H1 (cell line): ENCODE data around the gene SP7. TPM values are rescaled to one million over a fixed set of nuclear protein-coding genes. Genes with fewer than 3 reads are reported as not detected.

Source experiments
- GTF2F1 ChIP-seq: IDR thresholded peaks from 2 replicates; pipeline ENCODE4 v1.6.1; 2012; ENCODE audit warnings: low read depth, low read length, improper control_type of control experiment, borderline replicate concordance
- POLR2AphosphoS5 ChIP-seq: IDR thresholded peaks from 2 replicates; pipeline ENCODE4 v1.6.1; 2011; ENCODE audit warnings: low read depth, low read length
- RFX5 ChIP-seq: IDR thresholded peaks from 2 replicates; pipeline ENCODE4 v1.6.1; 2011; ENCODE audit warnings: low read depth, low read length, improper control_type of control experiment, borderline replicate concordance
- SAP30 ChIP-seq: fragments of 300-600 bp; sonication (generic); IDR thresholded peaks from 2 replicates; pipeline ENCODE4 v1.7.1; 2012; ENCODE audit warnings: low read length, moderate library complexity, mild to moderate bottlenecking, inconsistent platforms; ENCODE audit not compliant: insufficient read depth, insufficient replicate concordance
- SIN3A ChIP-seq, 2 experiments: IDR thresholded peaks in 1 of 2; conservative IDR thresholded peaks in 1 of 2; 2 replicates each; pipeline ENCODE4 v1.6.1; 2011 to 2012; ENCODE audit warnings: low read length in 2 of 2, improper control_type of control experiment in 1 of 2, low read depth in 1 of 2, mild to moderate bottlenecking in 1 of 2
- SP2 ChIP-seq: IDR thresholded peaks from 2 replicates; pipeline ENCODE4 v1.6.1; 2012; ENCODE audit warnings: mild to moderate bottlenecking, low read length, inconsistent platforms
- YY1 ChIP-seq: IDR thresholded peaks from 2 replicates; pipeline ENCODE4 v1.6.1; 2011; ENCODE audit warnings: low read depth, mild to moderate bottlenecking, low read length
- polyA plus RNA-seq, 7 experiments: library from polyadenylated mRNA; depleted of rRNA in 3 of 7; stranded (reverse) in 5 of 7; unstranded in 2 of 7; fragments of >200 nt in 5 of 7; fragments of 200-250 nt in 2 of 7; gene quantifications; 1 replicate in 5 of 7; 2 replicates in 1 of 7; 4 replicates in 1 of 7; pipeline versions ENCODE4 v1.2.1 to v1.2.3, GENCODE V29; 2011 to 2013; ENCODE audit warnings: missing spikeins in 2 of 7, mixed read lengths in 2 of 7
- total RNA-seq: library from RNA; stranded (reverse); fragmentation: NEBNext Ultra II Directional; extraction: Animal tissue kit (Norgen Biotek cat#: 25700); gene quantifications from 2 replicates; pipeline ENCODE4 v1.2.1, GENCODE V29; 2021
- TF ChIP-seq, protein P1 (sequence below): fragments of 300-600 bp; sonication (generic); IDR thresholded peaks from 2 replicates; pipeline ENCODE4 v1.7.1; 2012; ENCODE audit warnings: low read length, moderate library complexity, mild to moderate bottlenecking, inconsistent platforms; ENCODE audit not compliant: insufficient replicate concordance
- TF ChIP-seq, protein P2 (sequence below): IDR thresholded peaks from 2 replicates; pipeline ENCODE4 v1.6.1; 2012; ENCODE audit warnings: inconsistent platforms

Gene SP7
- total and polyA plus RNA-seq, 2 of the 8 experiments (the other 6 are each of a cell fraction or from before 2014, with no cell fraction given), result 0.12 to 0.13 TPM

DNA sequence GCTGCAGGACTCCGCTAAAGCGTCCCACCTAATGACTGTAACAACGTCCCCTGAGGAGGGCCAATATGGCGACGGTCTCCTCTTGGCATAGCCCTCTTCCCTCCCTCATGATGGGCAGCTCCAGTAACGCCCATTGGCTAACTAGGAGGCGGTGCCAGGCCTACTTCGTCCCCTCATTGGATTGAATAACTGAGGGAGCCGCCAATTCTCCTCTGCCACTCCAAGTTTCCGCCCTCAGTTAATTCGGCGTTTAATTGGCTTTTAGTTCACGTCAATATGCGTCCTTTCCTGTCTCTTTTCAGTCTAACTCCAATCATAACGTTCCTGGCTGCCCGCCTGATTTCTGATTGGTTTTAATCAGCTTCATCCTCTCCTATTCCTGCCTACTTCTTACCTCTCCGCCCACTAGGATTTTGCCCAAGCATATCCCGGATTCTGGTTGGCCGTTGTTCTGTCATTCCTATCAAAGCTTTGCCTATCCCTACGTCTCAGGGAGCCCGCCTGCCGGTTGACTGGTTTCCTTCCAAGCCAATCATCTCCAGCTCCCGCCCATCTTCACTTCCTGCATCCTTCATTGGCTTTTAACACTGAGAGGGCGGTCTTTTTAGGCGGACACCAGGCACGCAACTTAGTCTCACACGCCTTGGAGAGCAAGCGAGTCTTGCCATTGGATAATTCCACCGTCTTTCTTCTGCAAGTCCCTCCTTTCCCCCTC lies 43.4 kb upstream of the SP7 start (continued):
- TF ChIP-seq, protein P1, sequence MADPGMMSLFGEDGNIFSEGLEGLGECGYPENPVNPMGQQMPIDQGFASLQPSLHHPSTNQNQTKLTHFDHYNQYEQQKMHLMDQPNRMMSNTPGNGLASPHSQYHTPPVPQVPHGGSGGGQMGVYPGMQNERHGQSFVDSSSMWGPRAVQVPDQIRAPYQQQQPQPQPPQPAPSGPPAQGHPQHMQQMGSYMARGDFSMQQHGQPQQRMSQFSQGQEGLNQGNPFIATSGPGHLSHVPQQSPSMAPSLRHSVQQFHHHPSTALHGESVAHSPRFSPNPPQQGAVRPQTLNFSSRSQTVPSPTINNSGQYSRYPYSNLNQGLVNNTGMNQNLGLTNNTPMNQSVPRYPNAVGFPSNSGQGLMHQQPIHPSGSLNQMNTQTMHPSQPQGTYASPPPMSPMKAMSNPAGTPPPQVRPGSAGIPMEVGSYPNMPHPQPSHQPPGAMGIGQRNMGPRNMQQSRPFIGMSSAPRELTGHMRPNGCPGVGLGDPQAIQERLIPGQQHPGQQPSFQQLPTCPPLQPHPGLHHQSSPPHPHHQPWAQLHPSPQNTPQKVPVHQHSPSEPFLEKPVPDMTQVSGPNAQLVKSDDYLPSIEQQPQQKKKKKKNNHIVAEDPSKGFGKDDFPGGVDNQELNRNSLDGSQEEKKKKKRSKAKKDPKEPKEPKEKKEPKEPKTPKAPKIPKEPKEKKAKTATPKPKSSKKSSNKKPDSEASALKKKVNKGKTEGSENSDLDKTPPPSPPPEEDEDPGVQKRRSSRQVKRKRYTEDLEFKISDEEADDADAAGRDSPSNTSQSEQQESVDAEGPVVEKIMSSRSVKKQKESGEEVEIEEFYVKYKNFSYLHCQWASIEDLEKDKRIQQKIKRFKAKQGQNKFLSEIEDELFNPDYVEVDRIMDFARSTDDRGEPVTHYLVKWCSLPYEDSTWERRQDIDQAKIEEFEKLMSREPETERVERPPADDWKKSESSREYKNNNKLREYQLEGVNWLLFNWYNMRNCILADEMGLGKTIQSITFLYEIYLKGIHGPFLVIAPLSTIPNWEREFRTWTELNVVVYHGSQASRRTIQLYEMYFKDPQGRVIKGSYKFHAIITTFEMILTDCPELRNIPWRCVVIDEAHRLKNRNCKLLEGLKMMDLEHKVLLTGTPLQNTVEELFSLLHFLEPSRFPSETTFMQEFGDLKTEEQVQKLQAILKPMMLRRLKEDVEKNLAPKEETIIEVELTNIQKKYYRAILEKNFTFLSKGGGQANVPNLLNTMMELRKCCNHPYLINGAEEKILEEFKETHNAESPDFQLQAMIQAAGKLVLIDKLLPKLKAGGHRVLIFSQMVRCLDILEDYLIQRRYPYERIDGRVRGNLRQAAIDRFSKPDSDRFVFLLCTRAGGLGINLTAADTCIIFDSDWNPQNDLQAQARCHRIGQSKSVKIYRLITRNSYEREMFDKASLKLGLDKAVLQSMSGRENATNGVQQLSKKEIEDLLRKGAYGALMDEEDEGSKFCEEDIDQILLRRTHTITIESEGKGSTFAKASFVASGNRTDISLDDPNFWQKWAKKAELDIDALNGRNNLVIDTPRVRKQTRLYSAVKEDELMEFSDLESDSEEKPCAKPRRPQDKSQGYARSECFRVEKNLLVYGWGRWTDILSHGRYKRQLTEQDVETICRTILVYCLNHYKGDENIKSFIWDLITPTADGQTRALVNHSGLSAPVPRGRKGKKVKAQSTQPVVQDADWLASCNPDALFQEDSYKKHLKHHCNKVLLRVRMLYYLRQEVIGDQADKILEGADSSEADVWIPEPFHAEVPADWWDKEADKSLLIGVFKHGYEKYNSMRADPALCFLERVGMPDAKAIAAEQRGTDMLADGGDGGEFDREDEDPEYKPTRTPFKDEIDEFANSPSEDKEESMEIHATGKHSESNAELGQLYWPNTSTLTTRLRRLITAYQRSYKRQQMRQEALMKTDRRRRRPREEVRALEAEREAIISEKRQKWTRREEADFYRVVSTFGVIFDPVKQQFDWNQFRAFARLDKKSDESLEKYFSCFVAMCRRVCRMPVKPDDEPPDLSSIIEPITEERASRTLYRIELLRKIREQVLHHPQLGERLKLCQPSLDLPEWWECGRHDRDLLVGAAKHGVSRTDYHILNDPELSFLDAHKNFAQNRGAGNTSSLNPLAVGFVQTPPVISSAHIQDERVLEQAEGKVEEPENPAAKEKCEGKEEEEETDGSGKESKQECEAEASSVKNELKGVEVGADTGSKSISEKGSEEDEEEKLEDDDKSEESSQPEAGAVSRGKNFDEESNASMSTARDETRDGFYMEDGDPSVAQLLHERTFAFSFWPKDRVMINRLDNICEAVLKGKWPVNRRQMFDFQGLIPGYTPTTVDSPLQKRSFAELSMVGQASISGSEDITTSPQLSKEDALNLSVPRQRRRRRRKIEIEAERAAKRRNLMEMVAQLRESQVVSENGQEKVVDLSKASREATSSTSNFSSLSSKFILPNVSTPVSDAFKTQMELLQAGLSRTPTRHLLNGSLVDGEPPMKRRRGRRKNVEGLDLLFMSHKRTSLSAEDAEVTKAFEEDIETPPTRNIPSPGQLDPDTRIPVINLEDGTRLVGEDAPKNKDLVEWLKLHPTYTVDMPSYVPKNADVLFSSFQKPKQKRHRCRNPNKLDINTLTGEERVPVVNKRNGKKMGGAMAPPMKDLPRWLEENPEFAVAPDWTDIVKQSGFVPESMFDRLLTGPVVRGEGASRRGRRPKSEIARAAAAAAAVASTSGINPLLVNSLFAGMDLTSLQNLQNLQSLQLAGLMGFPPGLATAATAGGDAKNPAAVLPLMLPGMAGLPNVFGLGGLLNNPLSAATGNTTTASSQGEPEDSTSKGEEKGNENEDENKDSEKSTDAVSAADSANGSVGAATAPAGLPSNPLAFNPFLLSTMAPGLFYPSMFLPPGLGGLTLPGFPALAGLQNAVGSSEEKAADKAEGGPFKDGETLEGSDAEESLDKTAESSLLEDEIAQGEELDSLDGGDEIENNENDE, result no peak
- TF ChIP-seq SAP30, result no peak
- peak; percentile 98; the same call in 1 of the 2 replicates for TF ChIP-seq POLR2AphosphoS5
- peak; percentile 96 for TF ChIP-seq YY1
- TF ChIP-seq, protein P2, sequence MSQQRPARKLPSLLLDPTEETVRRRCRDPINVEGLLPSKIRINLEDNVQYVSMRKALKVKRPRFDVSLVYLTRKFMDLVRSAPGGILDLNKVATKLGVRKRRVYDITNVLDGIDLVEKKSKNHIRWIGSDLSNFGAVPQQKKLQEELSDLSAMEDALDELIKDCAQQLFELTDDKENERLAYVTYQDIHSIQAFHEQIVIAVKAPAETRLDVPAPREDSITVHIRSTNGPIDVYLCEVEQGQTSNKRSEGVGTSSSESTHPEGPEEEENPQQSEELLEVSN, result peak; percentile 77
- TF ChIP-seq GTF2F1, result no peak
- peak; percentile 99 for TF ChIP-seq SP2
- TF ChIP-seq SIN3A (conservative IDR thresholded peaks at IDR 0.05 in 1 of 2, IDR thresholded peaks at IDR 0.05 in 1 of 2; ENCODE audit: low read depth in 1 of 2, low read length in 2 of 2), result 0 out of 4 replicates have a peak, but pooled peaks of 1 of the 2 experiments have one; percentile 19
- no peak for TF ChIP-seq RFX5
